ENCODE data around the gene FSIP1.

The FSIP1 gene

GRCh38 chr15:39777496-39777895 lies 5.1 kb downstream of the FSIP1 start:
- no peak for DNase-seq (ENCODE audit: low spot score)
- TF ChIP-seq, protein P1, sequence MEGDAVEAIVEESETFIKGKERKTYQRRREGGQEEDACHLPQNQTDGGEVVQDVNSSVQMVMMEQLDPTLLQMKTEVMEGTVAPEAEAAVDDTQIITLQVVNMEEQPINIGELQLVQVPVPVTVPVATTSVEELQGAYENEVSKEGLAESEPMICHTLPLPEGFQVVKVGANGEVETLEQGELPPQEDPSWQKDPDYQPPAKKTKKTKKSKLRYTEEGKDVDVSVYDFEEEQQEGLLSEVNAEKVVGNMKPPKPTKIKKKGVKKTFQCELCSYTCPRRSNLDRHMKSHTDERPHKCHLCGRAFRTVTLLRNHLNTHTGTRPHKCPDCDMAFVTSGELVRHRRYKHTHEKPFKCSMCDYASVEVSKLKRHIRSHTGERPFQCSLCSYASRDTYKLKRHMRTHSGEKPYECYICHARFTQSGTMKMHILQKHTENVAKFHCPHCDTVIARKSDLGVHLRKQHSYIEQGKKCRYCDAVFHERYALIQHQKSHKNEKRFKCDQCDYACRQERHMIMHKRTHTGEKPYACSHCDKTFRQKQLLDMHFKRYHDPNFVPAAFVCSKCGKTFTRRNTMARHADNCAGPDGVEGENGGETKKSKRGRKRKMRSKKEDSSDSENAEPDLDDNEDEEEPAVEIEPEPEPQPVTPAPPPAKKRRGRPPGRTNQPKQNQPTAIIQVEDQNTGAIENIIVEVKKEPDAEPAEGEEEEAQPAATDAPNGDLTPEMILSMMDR (IDR thresholded peaks at IDR 0.05; ENCODE audit: borderline replicate concordance, control extremely low read depth, extremely low read depth, insufficient read depth, missing control alignments), result no peak
- in situ Hi-C loops (cut with MboI; ENCODE audit: low sequenced_read_pairs, unreplicated experiment), result loop anchor here (25.0 kb wide), 1 partner anchor 485 kb away; no protein-coding TSS in a partner anchor

GRCh38 chr15:39776068-39776467 lies 6.6 kb downstream of the FSIP1 start:
- TF ChIP-seq, protein P1 (IDR thresholded peaks at IDR 0.05; ENCODE audit: borderline replicate concordance, control extremely low read depth, extremely low read depth, insufficient read depth, missing control alignments), result no peak
- in situ Hi-C loops (cut with MboI; ENCODE audit: low sequenced_read_pairs, unreplicated experiment), result loop anchor here (25.0 kb wide), 1 partner anchor 486 kb away; no protein-coding TSS in a partner anchor
- no peak for DNase-seq (ENCODE audit: low spot score)

DNA sequence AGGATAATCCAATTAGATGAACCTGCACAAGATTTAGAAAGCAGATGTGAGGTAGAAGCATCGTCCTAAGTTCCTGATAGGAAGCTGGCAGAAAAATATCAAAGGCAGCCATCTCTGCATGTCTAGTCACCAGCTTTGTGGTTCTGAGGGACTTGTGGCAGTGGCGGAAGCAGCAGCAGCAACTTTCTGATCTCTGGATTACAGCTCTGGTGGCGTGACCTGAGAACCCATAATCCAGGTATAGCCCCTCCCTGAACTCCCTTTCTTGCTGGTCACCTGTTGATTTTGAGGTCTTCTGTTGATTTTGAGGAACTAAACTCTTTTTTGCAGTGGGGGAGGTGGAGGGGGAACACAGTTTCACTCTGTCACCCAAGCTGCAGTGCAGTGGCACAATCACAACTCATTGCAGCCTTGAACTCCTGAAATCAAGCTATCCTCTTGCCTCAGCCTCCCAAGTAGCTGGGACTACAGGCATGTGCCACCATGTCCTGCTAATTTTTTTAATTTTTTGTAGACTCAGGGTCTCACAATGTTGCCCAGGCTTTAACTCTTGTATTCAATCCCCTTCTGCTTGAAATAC lies 7.9 kb downstream of the FSIP1 start:
- in situ Hi-C loops (cut with MboI; ENCODE audit: low sequenced_read_pairs, unreplicated experiment), result loop anchor here (25.0 kb wide), 1 partner anchor 488 kb away; no protein-coding TSS in a partner anchor
- TF ChIP-seq, protein P1 (IDR thresholded peaks at IDR 0.05; ENCODE audit: borderline replicate concordance, control extremely low read depth, extremely low read depth, insufficient read depth, missing control alignments), result no peak
- DNase-seq (ENCODE audit: low spot score), result no peak

DNA sequence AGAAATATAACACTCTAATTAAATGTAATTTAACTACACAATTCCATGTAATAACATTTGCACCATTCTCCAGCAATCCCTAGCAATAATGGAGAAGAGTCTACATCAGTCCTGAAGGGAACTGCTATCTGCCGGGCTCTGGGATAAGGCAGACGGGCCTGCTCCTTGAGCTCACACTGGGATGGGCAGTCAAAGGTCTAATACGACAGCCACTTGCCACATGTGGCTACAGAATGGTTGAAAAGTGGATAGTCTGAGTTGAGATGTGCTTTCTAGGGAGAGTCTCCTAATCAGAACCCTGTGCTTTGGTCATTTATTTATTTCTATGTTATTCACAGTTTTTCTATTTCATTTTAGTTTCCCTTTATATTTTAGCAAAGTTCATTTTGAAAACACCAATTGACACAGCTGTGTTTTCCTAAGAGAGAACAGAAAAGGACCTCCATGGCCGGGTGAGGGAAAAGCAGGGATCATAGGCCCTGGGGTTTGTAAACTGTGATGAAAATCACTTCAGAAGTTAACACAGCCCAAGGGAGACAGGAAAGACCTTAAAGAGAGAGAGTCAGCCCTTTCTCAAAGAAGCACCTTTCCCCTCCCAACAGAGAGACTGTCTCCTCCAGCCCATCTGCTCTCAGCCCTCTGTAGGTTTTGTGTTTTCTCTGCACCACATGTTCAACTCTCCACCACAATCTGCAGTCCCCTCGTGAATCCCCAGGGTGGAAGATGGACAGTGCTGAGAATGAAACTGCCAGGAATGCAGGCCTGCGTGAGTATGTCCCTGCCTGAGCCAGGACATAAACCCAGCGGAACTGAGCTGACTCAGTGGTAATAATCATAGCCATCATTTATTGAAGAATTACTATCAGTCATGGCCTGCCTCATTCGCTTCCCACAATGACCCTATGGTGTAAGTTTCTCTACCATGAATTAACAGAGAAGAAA lies 11.6 kb downstream of the FSIP1 start:
- TF ChIP-seq, protein P1 (IDR thresholded peaks at IDR 0.05; ENCODE audit: borderline replicate concordance, control extremely low read depth, extremely low read depth, insufficient read depth, missing control alignments), result no peak
- no peak for DNase-seq (ENCODE audit: low spot score)
- in situ Hi-C loops (cut with MboI; ENCODE audit: low sequenced_read_pairs, unreplicated experiment), result no loop called here

DNA sequence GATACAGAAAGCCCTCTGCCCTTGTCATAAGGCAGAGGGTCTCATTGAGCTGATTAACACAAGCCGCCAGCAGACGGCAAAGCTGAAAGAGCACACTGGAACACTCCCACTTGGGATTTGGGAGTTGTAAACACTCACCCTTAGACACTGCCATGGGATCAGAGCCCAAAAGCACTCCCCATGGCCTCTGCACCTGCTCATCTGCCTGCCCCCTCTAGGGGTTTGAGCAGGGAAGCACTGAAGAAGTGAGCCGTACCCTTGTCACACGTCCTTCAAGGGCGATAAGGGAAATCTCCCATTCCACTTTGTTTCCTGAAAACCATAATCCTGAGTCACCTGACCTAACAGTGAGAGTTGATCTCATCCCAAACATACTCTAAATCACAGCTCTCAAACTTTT lies 14.7 kb downstream of the FSIP1 start:
- no peak for DNase-seq (ENCODE audit: low spot score)
- TF ChIP-seq, protein P1 (IDR thresholded peaks at IDR 0.05; ENCODE audit: borderline replicate concordance, control extremely low read depth, extremely low read depth, insufficient read depth, missing control alignments), result no peak
- in situ Hi-C loops (cut with MboI; ENCODE audit: low sequenced_read_pairs, unreplicated experiment), result no loop called here

DNA sequence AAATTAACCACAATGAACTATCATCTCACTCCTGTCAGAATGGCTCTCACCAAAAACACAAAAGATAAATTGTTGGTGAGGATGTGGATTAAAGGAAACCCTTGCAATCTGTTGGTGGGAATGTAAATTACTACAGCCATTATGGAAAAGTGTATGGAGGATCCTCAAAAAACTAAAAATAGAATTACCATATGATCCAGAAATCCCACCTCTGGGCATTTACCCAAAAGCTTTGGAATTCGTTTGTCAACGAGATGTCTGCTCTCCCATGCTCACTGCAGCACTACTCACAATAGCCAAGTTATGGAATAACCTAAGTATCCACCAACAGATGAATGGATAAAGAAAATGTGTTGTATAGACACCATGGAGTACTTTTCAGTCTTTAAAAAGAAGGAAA lies 21.6 kb downstream of the FSIP1 start:
- in situ Hi-C loops (cut with MboI; ENCODE audit: low sequenced_read_pairs, unreplicated experiment), result no loop called here
- no peak for DNase-seq (ENCODE audit: low spot score)
- TF ChIP-seq, protein P1 (IDR thresholded peaks at IDR 0.05; ENCODE audit: borderline replicate concordance, control extremely low read depth, extremely low read depth, insufficient read depth, missing control alignments), result no peak
